C4-2B (cell line): ENCODE data around the gene GRAMD1C.

ENCODE experiments used
- ZFX ChIP-seq: fragments of 450-650 bp; IDR thresholded peaks from 2 replicates; pipeline ENCODE4 v1.6.1; 2017
- TF ChIP-seq, protein P1 (sequence below): fragments of 450-650 bp; conservative IDR thresholded peaks from 2 replicates; pipeline ENCODE4 v1.5.1; 2017; ENCODE audit warnings: mild to moderate bottlenecking

DNA sequence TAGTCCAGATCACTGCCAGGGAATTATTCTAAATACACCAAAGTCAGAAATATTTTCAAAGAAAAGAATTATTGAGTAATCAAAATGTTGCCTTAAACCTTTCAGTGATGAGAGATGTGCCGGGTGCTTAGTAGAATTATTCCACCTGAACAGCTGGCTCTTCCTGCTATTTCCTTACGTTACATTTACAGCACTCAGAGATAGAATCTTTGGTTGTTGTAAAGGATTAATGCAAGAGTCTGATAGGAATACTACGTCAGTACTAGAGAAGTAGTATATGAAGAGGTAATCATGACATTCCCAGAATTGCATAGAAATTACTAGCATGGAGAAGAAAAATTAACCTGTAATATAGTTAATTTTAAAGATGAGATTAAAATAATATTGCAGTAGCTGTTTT is 58.3 kb downstream of the GRAMD1C start:
- TF ChIP-seq, protein P1, sequence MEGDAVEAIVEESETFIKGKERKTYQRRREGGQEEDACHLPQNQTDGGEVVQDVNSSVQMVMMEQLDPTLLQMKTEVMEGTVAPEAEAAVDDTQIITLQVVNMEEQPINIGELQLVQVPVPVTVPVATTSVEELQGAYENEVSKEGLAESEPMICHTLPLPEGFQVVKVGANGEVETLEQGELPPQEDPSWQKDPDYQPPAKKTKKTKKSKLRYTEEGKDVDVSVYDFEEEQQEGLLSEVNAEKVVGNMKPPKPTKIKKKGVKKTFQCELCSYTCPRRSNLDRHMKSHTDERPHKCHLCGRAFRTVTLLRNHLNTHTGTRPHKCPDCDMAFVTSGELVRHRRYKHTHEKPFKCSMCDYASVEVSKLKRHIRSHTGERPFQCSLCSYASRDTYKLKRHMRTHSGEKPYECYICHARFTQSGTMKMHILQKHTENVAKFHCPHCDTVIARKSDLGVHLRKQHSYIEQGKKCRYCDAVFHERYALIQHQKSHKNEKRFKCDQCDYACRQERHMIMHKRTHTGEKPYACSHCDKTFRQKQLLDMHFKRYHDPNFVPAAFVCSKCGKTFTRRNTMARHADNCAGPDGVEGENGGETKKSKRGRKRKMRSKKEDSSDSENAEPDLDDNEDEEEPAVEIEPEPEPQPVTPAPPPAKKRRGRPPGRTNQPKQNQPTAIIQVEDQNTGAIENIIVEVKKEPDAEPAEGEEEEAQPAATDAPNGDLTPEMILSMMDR = no peak
- no peak for TF ChIP-seq ZFX
